GM19324 (cell line): ENCODE results near the gene ALOX12.

Experiments used
- ATAC-seq: cut with Tn5 transposase; IDR thresholded peaks from one replicate; pipeline ENCODE4 v1.9.1; 2021; ENCODE audit warnings: mild to moderate bottlenecking, moderate library complexity; ENCODE audit not compliant: unreplicated experiment, low FRiP score

The ALOX12 gene

DNA sequence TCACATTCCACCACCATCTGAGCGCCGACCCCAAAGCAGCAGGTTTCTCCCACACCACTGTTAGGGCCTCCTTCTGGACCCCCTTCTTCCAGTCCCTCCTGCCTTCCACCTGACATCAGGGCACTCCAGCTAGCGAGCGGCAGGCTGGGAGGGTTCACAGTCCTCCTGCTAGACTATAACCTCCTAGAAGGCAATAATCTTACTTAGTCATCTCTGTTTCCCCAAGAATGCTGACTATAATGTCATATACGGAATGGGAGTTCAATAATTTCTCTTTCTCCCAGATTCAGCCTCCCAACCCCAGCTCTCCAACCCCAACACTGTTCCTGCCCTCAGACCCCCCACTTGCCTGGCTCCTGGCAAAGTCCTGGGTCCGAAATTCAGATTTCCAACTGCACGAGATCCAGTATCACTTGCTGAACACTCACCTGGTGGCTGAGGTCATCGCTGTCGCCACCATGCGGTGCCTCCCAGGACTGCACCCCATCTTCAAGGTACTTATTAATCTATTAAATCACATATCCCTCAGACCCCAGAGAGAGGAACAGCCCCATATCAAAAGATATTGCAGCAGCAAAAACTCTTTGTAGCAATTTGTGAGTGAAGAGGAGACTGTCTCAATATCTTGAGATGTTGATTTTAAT, 5.6 kb downstream of the ALOX12 start:
- no peak for ATAC-seq

DNA sequence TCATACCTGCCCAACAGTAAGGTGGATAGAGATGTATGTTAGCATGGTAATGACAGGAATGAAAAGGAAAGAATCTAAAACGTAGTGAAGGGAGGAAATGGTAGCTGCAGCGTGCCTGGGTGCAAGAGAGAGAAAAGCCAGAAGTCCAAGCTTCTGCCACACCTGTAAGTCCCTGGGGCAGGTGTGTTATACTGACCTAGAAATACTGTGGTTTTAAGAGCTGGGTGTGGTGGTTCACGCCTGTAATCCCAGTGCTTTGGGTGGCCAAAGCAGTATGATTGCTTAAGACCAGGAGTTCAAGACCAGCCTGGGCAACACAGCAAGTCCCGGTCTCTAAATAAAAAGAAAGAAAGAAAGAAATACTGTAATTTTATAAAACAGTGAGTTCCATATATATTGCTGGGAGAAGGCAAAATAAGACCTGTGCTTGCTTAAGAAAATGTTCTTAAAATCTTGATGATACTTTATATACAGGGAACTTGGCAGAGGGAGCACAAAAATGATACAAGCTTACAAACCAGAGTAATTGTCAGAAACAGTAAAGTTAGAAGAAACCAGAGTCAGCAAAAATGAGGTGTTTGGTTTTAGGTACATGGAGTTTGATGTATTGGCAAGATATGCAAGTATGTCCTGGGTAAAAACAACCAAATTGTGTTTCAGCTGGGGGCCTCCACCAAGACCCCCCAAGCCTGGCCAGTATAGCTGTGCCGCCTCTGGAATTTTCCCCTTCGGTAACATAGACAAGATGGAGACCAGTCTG, 6.6 kb downstream of the ALOX12 start:
- ATAC-seq: no peak

DNA sequence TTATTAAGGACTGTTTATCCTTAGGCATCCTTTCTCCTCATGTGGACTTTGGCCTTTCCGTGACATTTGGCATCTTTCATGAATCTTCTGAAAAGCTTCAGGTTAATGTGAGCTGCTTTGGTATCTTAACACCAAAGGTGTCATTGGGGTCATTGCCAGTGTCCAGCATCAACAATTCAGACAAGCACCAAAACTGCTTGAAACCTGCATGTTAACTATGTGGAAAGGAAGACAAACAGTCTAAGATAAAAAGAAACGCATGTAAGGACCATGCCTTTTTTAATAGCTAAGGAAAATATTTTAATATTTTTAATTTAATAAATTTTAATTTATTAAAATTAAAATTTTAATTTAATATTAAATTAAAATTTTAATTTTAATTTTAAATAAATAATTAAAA, 7.9 kb downstream of the ALOX12 start:
- ATAC-seq: no peak

DNA sequence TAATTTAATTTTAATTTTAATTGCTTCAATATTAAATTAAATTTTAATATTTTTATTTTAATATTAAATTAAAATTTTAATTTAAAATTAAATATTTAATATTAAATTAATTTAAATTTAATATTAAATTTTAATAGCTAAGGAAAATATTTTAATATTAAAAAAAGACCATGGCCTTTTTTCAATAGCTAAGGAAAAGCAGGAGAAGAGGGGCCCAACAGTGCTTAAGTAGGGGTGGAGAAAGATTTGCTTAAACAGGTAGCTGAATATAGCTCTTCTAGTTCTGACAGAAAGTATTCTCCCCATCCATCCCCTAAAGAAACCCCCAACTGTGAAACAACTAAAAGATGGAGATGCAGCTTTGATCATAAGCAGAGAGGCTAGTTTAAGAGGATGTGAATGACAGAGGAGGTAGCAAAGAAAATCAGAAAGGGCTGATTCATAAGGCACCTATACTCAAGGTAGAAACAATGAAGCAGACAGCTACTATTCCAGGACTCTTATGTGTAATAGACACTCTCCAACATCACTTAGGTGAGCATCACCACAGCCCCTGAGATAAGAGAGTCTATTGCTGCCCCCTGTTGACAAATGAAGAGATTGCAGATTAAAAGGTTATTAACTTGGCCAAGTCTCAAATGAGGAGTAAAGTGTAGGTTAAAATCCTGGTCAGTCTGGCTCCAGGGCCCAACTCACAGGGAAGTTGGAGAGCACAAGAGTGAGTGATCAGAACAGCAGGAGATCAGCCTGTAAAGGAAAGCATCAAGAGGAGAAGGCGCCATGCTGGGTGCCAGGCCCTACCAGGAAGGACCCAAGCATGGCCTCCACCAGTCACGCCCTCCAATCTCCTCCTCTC, 8.8 kb downstream of the ALOX12 start:
- ATAC-seq: no peak

DNA sequence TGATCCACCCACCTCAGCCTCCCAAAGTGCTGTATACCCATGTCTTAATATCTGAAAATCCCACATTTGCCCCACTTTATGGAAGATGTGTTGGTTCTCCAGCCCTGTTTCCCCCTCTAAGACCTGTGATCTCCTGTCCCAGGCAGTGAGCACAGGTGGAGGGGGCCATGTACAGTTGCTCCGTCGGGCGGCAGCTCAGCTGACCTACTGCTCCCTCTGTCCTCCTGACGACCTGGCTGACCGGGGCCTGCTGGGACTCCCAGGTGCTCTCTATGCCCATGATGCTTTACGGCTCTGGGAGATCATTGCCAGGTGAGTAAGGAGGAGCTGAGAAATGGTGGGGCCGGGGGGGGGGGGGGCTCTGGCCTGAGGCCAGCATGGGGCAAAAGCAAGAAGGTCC, 9.9 kb downstream of the ALOX12 start:
- ATAC-seq: no peak

DNA sequence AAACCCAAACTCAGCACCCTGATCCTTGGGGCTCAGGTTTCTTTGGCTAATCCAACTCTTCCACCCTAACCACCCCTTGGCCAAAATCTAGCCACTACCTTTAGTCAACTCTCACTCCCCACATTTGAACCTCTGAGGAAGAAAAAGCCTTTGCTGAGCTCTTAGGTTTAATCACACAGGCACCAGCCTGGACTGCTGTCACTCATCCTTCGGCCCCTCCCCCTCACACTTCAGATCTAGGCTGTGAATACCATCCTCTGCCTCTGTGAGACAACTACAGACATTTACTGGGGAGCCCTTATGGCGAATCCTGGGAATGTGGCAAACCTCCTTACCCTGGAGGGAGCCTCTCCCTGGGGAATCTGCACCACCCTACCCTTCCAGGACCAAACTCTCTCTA, 11.3 kb downstream of the ALOX12 start:
- no peak for ATAC-seq

DNA sequence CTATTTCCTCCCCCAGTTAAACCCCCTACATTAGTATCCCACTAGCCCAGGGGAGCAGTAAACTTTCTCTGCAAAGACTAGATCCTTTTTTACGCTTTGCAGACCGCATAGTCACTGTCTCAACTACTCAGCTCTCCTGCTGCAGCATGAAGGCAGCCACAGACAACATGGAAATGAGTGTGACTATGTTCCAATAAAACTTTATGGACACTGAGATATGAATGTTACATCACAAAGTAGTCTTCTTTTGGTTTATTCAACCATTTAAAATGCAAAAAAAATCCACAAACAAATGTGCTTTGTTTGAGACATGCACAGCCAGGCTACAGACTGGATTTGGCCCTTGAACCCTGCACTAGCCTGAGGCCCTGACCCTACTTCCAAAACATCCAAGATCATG, 14.7 kb downstream of the ALOX12 start:
- no peak for ATAC-seq

DNA sequence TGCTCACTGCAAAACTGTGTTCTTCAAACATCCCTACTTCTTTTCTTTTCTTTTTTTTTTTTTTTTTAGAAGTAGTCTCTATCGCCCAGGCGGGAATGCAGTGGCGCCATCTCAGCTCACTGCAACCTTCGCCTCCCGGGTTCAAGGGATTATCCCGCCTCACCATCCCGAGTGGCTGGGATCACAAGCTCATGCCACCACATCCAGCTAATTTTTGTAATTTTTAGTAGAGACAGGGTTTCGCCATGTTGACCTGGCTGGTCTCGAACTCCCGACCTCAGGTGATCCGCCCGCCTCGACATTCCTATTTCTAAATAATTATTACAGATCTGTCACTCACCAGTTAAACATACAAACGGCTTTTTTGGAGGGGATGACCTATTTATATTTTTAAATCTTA, 15.6 kb downstream of the ALOX12 start:
- no peak for ATAC-seq

DNA sequence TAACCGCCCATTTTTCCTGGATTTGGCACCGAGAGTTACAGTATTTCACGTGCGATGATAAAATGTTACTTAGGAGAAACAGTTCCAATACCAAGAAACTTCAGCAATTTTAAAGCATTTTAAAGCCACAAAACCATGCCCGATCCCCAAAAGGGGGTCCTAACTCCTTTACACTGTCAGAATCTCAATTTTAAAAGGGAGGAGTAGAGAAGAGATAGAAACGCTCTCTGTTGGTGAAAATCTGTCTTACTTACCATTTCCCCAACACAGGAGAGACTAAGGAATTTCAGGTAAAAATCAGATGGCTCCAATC, 16.0 kb downstream of the ALOX12 start:
- ATAC-seq: no peak

DNA sequence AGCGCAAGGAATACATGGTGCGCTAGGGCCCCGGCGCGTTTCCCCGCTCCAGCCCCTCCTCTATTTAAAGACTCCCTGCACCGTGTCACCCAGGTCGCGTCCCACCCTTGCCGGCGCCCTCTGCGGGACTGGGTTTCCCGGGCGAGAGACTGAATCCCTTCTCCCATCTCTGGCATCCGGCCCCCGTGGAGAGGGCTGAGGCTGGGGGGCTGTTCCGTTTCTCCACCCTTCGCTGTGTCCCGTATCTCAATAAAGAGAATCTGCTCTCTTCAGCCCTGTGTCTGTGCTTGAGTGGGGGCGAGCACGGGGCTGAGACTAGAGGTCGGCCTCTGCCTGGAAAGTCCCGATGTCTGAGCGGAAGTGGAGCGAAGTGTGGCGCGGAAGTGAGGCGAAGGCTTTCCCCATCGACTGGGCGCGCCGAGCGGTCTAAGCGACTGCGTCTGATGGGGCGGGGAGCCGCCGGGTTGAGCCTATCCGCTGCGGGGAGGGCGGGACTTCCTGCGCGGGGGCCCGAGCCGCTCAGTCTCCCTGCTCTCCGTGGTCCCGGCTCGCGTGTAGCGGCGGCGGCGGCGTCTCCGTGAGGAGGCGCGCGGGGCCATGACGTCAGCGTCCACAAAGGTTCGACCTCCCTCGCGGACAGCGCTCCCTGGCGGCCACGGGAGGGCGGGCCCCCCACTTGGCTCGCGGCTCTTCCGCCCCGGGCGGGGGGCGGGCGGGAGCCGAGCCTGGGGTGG, 18.6 kb downstream of the ALOX12 start:
- peak; percentile 89 for ATAC-seq

DNA sequence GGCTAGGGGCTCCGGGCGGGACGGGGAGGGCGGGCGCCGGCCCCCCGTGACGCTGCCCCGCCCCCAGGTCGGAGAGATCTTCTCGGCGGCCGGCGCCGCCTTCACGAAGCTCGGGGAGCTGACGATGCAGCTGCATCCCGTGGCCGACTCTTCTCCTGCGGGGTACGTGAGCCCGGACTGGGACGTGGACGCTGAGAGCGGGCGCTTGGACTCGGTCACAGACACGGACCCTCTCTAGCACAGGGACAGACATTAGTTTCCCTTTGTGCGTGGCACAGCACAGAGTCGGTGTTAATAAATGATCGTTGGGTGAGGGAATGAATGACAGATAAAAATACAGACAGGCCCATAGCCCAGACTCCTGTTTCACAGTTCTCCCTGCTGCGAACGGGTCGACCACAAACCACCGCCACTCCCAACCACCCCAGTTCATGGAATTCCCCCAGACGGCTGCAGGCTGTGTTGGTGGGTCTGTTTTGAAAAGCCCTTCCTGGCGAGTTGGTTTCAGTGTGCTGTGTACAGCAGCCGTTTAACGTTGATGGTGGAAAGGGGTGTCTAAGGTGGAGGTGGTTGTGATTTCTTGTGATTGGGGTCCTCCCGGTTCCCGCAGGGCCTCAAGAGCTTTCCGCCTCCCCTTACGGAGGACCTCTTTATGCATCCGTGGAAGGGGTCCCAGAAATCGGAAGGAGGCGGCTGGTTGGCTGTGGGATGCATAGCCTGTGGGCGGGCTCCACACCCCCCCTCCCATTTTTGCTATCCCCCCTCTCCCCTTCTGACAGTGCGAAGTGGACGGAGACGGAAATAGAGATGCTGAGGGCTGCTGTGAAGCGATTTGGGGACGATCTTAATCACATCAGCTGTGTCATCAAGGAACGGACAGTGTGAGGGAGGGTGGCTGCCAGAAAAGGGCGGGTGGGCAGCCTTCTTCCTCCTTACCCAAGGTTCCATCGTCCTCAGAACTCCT, 19.4 kb downstream of the ALOX12 start:
- ATAC-seq: peak; percentile 3

DNA sequence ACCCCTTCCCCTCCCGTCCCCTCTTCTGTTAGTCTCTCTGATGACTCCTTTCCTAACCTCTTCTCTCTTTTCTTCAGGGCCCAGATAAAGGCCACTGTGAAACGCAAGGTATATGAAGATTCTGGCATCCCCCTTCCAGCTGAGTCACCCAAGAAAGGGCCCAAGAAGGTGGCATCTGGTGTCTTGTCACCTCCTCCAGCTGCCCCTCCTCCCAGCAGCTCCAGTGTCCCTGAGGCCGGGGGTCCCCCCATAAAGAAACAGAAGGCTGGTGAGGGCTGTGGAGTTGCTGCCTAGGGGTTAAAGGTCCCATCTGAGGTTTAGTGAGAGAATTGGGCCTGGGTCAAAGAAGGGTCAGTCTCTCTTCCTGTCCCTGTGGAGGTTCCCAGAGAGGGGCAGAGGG, 20.6 kb downstream of the ALOX12 start:
- no peak for ATAC-seq

DNA sequence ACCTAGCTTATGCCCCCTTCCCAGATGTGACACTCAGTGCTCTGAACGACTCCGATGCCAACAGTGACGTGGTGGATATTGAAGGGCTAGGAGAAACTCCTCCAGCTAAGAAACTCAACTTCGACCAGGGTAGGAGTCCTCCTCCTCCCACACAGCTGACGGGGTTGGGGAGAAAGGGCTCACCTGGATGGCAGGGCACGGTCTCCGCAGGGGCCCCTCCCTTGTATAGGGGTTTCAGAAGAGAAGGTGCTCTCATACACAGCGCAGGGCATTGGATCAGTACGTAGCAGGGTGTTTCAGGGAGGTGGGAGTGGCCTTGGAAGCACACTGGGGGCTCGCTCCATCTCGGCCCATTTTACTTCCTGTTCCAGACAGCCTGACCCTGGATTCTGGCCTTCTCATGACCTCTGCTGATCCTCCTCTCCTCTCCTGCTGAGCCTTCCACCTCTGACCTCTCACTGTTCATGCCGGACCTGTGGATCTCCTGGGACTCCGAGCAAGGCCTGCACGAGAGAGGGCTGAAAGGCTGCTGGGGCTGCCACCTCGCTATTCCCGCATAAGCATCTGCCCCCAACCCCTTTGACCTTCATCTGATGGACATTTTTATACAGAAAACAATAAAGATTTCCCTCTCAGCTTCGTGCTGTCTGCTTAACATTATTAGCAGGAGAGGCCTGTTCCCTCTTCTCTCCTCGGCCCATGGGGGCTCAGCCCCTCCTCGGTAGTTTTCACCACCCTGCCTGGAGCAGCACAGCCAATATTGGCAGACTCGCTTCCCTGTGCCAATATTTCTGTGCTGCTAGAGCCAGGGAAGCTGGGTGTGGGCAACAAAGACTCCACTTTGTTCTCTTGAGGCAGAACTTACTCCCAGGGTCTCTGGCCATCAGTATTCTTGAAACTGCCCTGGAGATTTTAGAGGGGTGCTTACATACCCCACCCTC, 21.3 kb downstream of the ALOX12 start:
- ATAC-seq: no peak

DNA sequence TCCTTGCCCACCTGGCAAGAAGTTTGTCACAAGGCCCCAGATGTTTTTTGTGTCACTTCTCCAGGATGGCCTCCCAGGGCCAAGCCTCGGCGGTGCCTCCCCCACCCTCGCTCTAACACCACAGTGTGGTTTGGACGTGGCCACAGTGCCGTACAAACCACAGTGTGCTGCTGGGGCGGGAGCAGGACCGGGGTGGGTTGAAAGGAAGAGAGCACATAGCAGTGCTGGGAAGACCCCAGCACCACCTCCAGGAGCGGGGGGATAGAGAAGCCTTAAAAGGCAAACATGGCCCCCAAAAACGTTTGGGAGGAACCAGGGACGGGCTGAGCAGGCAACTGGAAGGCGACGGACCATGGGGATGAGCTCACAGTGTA, 22.0 kb downstream of the ALOX12 start:
- ATAC-seq: no peak

DNA sequence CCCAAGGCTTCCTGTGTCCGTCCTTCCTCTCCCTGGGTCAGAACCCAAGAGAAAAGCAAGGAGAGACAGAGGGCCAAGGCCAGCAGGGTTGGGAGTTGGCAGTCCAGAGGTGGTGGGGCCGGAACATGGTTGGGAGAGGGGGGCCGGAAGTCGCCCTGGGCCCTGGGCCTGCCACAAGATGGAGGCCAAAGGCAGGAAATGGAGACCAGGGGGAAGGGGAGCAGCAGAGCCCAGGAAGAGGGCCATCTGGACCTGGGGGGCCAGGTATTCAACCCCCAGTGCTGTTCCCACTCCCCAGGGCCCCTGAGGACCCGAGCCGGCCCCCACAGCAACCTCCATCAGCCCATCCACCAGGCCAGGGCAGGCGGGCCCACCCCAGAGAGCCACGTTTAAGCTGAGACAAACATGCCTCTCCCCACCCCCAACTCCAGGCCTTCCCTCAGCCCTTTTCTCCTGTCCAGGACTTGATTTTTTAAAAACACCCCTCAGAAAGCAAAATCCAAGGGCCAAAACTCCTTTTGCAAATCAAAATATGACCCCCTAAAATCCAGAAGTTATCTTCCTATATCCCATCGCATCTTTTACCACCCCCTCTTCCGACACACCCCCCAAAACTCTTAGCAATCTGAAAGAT, 22.6 kb downstream of the ALOX12 start:
- no peak for ATAC-seq

DNA sequence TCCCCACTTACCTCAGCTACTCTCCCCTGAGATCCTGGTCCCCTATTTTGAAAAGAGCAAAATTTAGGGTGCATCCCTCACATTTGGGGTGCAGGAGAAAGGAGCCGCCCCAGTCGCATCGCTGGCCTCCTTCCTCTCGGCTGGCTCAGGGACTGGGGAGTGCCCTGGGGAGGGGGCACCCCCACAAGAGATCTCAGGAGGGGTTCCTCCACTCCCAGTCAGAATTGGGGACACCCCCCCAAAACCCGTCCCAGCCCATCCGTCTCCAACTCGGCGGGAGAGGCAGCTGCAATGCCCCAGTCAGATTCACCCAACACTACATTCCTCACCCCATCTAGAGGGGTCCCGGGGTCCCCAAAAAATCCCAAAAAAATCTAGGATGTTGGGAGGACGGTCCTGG, 23.5 kb downstream of the ALOX12 start:
- no peak for ATAC-seq

DNA sequence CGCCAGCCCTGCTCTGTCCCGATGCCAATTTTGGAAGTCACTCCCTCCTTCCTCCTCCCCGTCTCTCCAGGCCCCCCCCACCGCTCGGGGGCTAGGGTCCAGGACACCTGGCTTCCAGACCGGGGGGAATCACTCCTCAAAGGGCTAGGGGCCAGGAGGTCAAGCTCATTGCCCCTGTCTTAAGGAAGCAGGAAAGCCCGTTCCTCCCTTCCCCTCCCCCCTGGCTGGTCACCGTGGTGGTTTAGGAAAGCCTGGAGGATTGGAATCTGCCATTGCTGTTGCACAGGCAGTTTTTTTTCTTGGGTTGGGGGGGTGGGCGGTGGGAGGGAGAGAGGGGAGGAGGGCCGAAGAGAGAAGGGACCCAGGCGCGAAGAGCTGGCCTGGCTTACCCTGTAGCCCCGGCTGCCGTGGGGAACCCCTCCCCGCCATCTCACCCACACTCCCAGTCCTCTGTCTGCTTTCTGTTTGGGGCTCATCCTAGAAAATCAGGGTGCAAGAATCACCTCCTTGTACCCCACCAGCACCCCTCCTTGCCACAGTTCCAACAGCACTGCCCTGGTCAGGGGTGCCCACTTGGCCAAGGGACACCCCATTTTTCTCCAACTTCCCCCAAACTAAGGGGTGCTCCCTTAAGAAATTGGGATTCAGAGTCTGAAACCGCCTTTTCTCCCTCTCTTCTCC, 24.1 kb downstream of the ALOX12 start:
- ATAC-seq: no peak
